Stimulated activated naive CD8-positive, alpha-beta T cell treated with anti-CD3 and anti-CD28 coated beads, Interleukin-15, amount 100 ng/mL, for 72 hours (primary cell): ENCODE data around the gene PLEKHG4B.

Experiments
- ATAC-seq: fragments of 150-1000 bp; cut with Tn5 transposase; 2 replicates; pipeline ENCODE4 v1.10.0; 2021; ENCODE audit warnings: mild to moderate bottlenecking, moderate library complexity
- DNase-seq, 2 donors: peaks; one replicate each; pipeline ENCODE4 v3.0.0; 2021 to 2022
- H3K27ac Mint-ChIP-seq, 2 donors: one replicate each; pipeline ENCODE4 v1.8.0; 2022; ENCODE audit warnings: mild to moderate bottlenecking in 2 of 2, mixed read lengths in 2 of 2, moderate library complexity in 2 of 2
- H3K27me3 Mint-ChIP-seq: one replicate; pipeline ENCODE4 v1.8.0; 2022; ENCODE audit warnings: mixed read lengths
- H3K4me1 Mint-ChIP-seq: one replicate; pipeline ENCODE4 v1.8.0; 2022; ENCODE audit warnings: mild to moderate bottlenecking, mixed read lengths
- H3K4me3 Mint-ChIP-seq, 2 donors: one replicate each; pipeline ENCODE4 v1.8.0; 2022; ENCODE audit warnings: mild to moderate bottlenecking in 2 of 2, mixed read lengths in 2 of 2, moderate library complexity in 1 of 2
- H3K9me3 Mint-ChIP-seq, 2 donors: one replicate each; pipeline ENCODE4 v1.8.0; 2022; ENCODE audit warnings: mixed read lengths in 2 of 2

PLEKHG4B gene

GRCh38 chr5:173392-174290 is 81.7 kb downstream of the PLEKHG4B start:
- Mint-ChIP-seq H3K27me3 (no peaks in the 10 kb centered on the region), H3K27ac (no peak overlapping the region), H3K4me3 (no peak overlapping the region), H3K4me1 (no peaks in the 10 kb centered on the region), H3K9me3 (no peaks in the 10 kb centered on the region)
- no peak for DNase-seq
- ATAC-seq = peak; percentile 43

DNA sequence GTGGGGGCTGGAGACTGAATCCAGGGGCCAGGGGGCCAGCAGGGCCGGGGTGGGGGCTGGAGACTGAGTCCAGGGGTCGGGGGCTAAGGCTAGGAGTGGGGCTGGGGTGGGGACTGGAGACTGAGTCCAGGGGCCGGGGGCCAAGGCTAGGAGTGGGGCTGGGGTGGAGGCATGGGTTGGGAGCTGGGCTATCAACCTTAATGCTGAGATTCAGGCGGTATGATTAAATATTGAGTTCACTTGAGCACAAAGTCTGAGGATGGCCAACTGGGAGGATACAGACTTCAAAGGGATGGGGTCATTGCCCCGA is 82.3 kb downstream of the PLEKHG4B start:
- no peaks in the 10 kb centered on the region for H3K4me1 Mint-ChIP-seq
- H3K27ac Mint-ChIP-seq = no peak overlapping the region
- H3K27me3 Mint-ChIP-seq = no peaks in the 10 kb centered on the region
- H3K9me3 Mint-ChIP-seq = no peaks in the 10 kb centered on the region
- DNase-seq (no peak), ATAC-seq (no peak)
- H3K4me3 Mint-ChIP-seq = no peak overlapping the region

DNA sequence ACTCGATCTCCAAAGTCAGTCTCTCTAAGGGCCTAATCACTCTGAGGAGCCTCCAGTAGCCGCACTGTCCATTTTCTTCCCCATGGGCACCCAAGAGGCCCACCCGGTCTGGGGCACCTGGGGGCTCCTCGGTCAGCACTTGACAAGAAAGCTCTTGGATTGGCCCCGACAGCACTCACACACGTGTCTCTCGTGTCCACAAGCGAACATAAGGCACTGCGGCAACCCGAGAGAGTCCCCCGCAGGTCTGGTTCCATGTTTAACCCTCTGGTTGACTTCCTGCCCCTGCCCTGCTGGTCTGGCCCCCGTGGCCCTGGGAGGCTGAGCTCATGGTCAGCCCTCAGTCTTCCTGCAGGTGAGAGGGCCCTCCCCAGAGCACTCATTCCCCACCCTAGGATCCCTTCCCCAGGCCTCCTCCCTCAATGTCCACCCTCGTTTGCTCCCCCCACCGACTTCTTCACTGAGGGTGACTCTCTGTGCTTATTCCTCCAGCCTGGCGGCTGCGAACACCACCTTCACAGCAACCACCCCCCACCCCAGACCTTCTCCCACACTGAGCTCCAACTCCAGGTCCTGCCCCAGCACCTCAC is 83.0 kb downstream of the PLEKHG4B start:
- Mint-ChIP-seq H3K4me3 (no peak overlapping the region), H3K9me3 (no peaks in the 10 kb centered on the region), H3K4me1 (no peaks in the 10 kb centered on the region), H3K27me3 (no peaks in the 10 kb centered on the region), H3K27ac (no peak overlapping the region)
- no peak for ATAC-seq
- DNase-seq = no peak

DNA sequence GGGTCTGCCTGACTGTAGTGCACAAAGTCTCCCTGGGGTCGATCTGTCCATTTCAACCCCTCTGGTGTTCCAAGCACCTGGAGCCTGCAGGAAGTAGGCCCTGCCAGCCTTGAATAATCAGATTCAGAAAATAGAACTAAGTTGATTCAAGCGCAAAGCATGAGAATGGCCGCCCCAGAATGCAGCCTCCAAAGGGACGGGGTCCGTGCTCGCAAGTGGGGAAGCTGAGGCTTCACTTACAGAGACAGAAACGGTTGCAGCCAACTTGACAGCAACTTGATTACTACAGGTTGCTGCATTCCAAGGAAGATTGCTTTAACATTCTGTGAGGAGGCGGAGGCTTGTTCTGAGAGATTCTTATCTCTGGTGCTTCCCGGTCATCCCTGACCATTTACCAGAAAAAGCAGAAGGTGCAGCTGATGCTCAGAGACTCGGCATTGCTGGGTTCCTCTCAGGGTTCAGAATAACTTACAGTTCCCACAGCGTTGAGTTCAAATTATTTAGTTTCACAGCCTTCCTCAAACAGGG is 84.4 kb downstream of the PLEKHG4B start:
- no peaks in the 10 kb centered on the region for H3K4me1 Mint-ChIP-seq
- H3K4me3 Mint-ChIP-seq = no peak overlapping the region
- DNase-seq = no peak
- no peak for ATAC-seq
- H3K27me3 Mint-ChIP-seq = no peaks in the 10 kb centered on the region
- H3K27ac Mint-ChIP-seq = no peak overlapping the region
- H3K9me3 Mint-ChIP-seq = no peaks in the 10 kb centered on the region

GRCh38 chr5:178110-178509 is 86.1 kb downstream of the PLEKHG4B start:
- no peaks in the 10 kb centered on the region for H3K9me3 Mint-ChIP-seq
- H3K4me3 Mint-ChIP-seq = no peak overlapping the region
- no peak overlapping the region for H3K27ac Mint-ChIP-seq
- no peak for DNase-seq
- ATAC-seq = no peak
- no peaks in the 10 kb centered on the region for H3K27me3 Mint-ChIP-seq
- no peaks in the 10 kb centered on the region for H3K4me1 Mint-ChIP-seq

- H3K9me3 Mint-ChIP-seq = no peaks in the 10 kb centered on the region
- no peak overlapping the region for H3K27ac Mint-ChIP-seq
- DNase-seq = no peak
- no peak overlapping the region for H3K4me3 Mint-ChIP-seq
- no peak for ATAC-seq
- H3K27me3 Mint-ChIP-seq = no peaks in the 10 kb centered on the region
- H3K4me1 Mint-ChIP-seq = no peaks in the 10 kb centered on the region
Measured at GRCh38 chr5:179401-179800, 87.4 kb downstream of the PLEKHG4B start.

DNA sequence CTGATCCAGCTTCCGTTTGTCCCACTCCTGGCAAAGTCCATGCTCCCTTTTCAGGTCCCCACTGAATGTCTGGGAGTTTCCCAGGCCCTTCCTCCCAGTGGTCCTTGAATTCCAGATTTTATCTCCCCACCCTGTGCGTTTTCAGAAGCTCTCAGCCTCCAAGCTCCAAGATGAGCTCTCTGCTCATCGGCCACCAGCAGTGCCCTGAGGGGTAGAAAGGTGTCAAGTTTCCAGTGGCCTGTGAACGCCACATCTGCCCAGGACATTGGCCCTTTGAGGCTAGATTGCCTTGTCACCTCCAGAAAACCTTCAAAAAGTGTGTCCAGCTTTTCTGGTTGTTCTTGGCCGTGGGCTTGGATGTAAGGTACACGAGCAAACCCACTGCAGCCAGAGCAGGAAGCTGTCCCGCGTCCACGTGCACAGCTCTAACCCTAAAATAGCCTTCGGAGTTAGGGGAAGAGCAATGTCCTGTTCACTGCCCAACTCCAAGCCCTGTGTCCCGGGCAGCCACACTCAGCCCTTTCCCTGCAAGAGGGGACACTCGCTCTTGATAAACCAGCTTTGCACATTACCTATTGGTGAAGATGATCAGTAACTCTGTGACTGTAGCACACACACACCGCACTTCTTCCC is 88.4 kb downstream of the PLEKHG4B start:
- DNase-seq (no peak), ATAC-seq (no peak)
- H3K4me1 Mint-ChIP-seq = no peaks in the 10 kb centered on the region
- H3K27me3 Mint-ChIP-seq = no peaks in the 10 kb centered on the region
- no peaks in the 10 kb centered on the region for H3K9me3 Mint-ChIP-seq
- H3K4me3 Mint-ChIP-seq = no peak overlapping the region
- peak overlapping the region in 1 of 2 donors; percentile 8 for H3K27ac Mint-ChIP-seq

GRCh38 chr5:181160-181559 is 89.2 kb downstream of the PLEKHG4B start:
- no peak overlapping the region for H3K27ac Mint-ChIP-seq
- ATAC-seq (no peak), DNase-seq (no peak)
- no peaks in the 10 kb centered on the region for H3K9me3 Mint-ChIP-seq
- H3K27me3 Mint-ChIP-seq = no peaks in the 10 kb centered on the region
- no peak overlapping the region for H3K4me3 Mint-ChIP-seq
- no peaks in the 10 kb centered on the region for H3K4me1 Mint-ChIP-seq

- no peak overlapping the region for H3K4me3 Mint-ChIP-seq
- no peaks in the 10 kb centered on the region for H3K4me1 Mint-ChIP-seq
Measured at GRCh38 chr5:181566-181965, 89.6 kb downstream of the PLEKHG4B start.

DNA sequence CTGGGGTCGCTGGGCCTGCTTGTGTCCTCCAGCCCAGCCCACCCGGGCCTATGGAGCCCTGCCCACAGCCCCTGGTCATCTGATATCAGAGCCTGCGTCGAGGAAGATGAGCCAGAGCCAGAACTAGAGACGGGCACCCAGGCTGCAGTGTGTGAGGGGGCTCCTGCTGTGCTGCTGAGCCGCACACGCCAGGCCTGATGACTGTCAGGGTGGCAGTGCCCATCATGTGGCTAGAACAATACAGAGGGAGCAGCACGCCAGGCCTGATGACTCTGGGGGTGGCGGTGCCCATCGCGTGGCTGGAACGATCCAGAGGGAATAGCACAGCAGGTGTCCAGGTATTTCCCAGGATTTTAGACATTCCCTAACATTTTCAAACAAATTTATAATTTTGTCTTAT is 90.2 kb downstream of the PLEKHG4B start:
- no peak overlapping the region for H3K4me3 Mint-ChIP-seq
- ATAC-seq = no peak

More at GRCh38 chr5:181566-181965, 89.6 kb downstream of the PLEKHG4B start:
- DNase-seq (no peak), ATAC-seq (no peak)
- Mint-ChIP-seq H3K9me3 (no peaks in the 10 kb centered on the region), H3K27ac (no peak overlapping the region), H3K27me3 (no peaks in the 10 kb centered on the region)

GRCh38 chr5:184471-184870 is 92.5 kb downstream of the PLEKHG4B start:
- no peak for ATAC-seq
- peaks cover 13% of the 10 kb centered on the region for H3K4me1 Mint-ChIP-seq
- DNase-seq = no peak
- no peak overlapping the region for H3K27ac Mint-ChIP-seq
- H3K4me3 Mint-ChIP-seq = no peak overlapping the region
- H3K27me3 Mint-ChIP-seq = peaks cover 8% of the 10 kb centered on the region
- no peaks in the 10 kb centered on the region for H3K9me3 Mint-ChIP-seq

More for the DNA sequence above, 90.2 kb downstream of the PLEKHG4B start:
- Mint-ChIP-seq H3K27me3 (no peaks in the 10 kb centered on the region), H3K4me1 (no peaks in the 10 kb centered on the region), H3K9me3 (no peaks in the 10 kb centered on the region), H3K27ac (no peak overlapping the region)
- no peak for DNase-seq

GRCh38 chr5:185095-186070 is 93.4 kb downstream of the PLEKHG4B start:
- Mint-ChIP-seq H3K4me1 (peaks cover 19% of the 10 kb centered on the region), H3K4me3 (no peak overlapping the region), H3K27me3 (peaks cover 8% of the 10 kb centered on the region), H3K9me3 (no peaks in the 10 kb centered on the region), H3K27ac (no peak overlapping the region)
- ATAC-seq (no peak), DNase-seq (no peak)

GRCh38 chr5:186091-187041 is 94.4 kb downstream of the PLEKHG4B start:
- peaks cover 8% of the 10 kb centered on the region for H3K27me3 Mint-ChIP-seq
- ATAC-seq (no peak), DNase-seq (no peak)
- no peaks in the 10 kb centered on the region for H3K9me3 Mint-ChIP-seq
- no peak overlapping the region for H3K27ac Mint-ChIP-seq
- peaks cover 21% of the 10 kb centered on the region for H3K4me1 Mint-ChIP-seq
- H3K4me3 Mint-ChIP-seq = no peak overlapping the region

GRCh38 chr5:187042-187431 is 95.1 kb downstream of the PLEKHG4B start:
- peaks cover 21% of the 10 kb centered on the region for H3K4me1 Mint-ChIP-seq

More at GRCh38 chr5:187042-187431, 95.1 kb downstream of the PLEKHG4B start:
- DNase-seq (no peak), ATAC-seq (no peak)
- Mint-ChIP-seq H3K27me3 (peaks cover 8% of the 10 kb centered on the region), H3K27ac (no peak overlapping the region), H3K4me3 (no peak overlapping the region), H3K9me3 (no peaks in the 10 kb centered on the region)
